HepG2 (cell line): Measurements from ENCODE around the gene PRR4. TPM values are rescaled to one million over a fixed set of nuclear protein-coding genes. Genes with fewer than 3 reads are reported as not detected.

Experiments used
- ASH2L ChIP-seq: fragments of 300-600, 200-600 bp; sonication (generic); IDR thresholded peaks from 2 replicates; pipeline ENCODE4 v1.7.0; 2017; ENCODE audit warnings: low read depth, mild to moderate bottlenecking, moderate library complexity, mixed read lengths, low read length; ENCODE audit not compliant: insufficient read length
- MTF1 ChIP-seq: sonication (generic); formaldehyde crosslinking; IDR thresholded peaks from 2 replicates; pipeline ENCODE4 v1.5.0; 2020; ENCODE audit warnings: missing genetic modification reagents
- PREB ChIP-seq: sonication (generic); formaldehyde crosslinking; IDR thresholded peaks from 2 replicates; pipeline ENCODE4 v1.4.0; 2020; ENCODE audit warnings: missing genetic modification reagents
- RORA ChIP-seq: sonication (generic); formaldehyde crosslinking; IDR thresholded peaks from 2 replicates; pipeline ENCODE4 v1.5.0; 2020; ENCODE audit warnings: mild to moderate bottlenecking, missing genetic modification reagents, moderate library complexity
- SMAD3 ChIP-seq: sonication (generic); formaldehyde crosslinking; IDR thresholded peaks from 2 replicates; pipeline ENCODE4 v1.4.0; 2020; ENCODE audit warnings: missing genetic modification reagents
- ZBTB40 ChIP-seq, 2 experiments: fragments of 450-650 bp in 1 of 2; sonication (generic) in 1 of 2; formaldehyde crosslinking in 1 of 2; IDR thresholded peaks; 2 replicates each; pipeline versions ENCODE4 v1.6.1 to v1.8.0; 2016 to 2022; ENCODE audit warnings: antibody characterized with exemption in 1 of 2, mild to moderate bottlenecking in 1 of 2, missing genetic modification reagents in 1 of 2
- ZFP82 ChIP-seq: sonication (generic); formaldehyde crosslinking; IDR thresholded peaks from 2 replicates; pipeline ENCODE4 v1.5.1; 2020; ENCODE audit warnings: mild to moderate bottlenecking, missing genetic modification reagents, borderline replicate concordance
- ZFX ChIP-seq: sonication (generic); formaldehyde crosslinking; IDR thresholded peaks from 2 replicates; pipeline ENCODE4 v1.4.0; 2020; ENCODE audit warnings: mild to moderate bottlenecking, low read depth, missing genetic modification reagents, moderate library complexity
- ZNF33A ChIP-seq: sonication (generic); formaldehyde crosslinking; IDR thresholded peaks from 2 replicates; pipeline ENCODE4 v1.5.1; 2020; ENCODE audit warnings: missing genetic modification reagents, mild to moderate bottlenecking, moderate library complexity, borderline replicate concordance
- ZNF543 ChIP-seq: sonication (generic); formaldehyde crosslinking; IDR thresholded peaks from 2 replicates; pipeline ENCODE4 v1.4.0; 2020; ENCODE audit warnings: mild to moderate bottlenecking, missing genetic modification reagents
- ZNF737 ChIP-seq: sonication (generic); formaldehyde crosslinking; IDR thresholded peaks from 2 replicates; pipeline ENCODE4 v1.5.0; 2020; ENCODE audit warnings: missing genetic modification reagents, mild to moderate bottlenecking, borderline replicate concordance
- polyA plus RNA-seq, 8 experiments: library from polyadenylated mRNA; depleted of rRNA in 3 of 8; stranded (reverse) in 7 of 8; unstranded in 1 of 8; fragments of >200 nt; fragmentation: Illumina TruSeq in 4 of 8; extraction: Trizol in 4 of 8; gene quantifications; 2 replicates each; pipeline versions ENCODE4 v1.2.1 to v1.2.3, GENCODE V29; 2011 to 2016; ENCODE audit warnings: low read depth in 4 of 8, missing spikeins in 1 of 8, mixed read lengths in 1 of 8; ENCODE audit not compliant: insufficient read depth in 1 of 8
- total RNA-seq, 5 experiments: library from RNA; depleted of rRNA; stranded (reverse); fragments of >200 nt; fragmentation: Illumina TruSeq; extraction: Trizol; gene quantifications; 2 replicates each; pipeline ENCODE4 v1.2.3, GENCODE V29; 2016; ENCODE audit warnings: low read depth in 1 of 5
- TF ChIP-seq, protein P1 (sequence below): sonication (generic); formaldehyde crosslinking; IDR thresholded peaks from 2 replicates; pipeline ENCODE4 v1.9.0; 2021; ENCODE audit warnings: mild to moderate bottlenecking, missing genetic modification reagents

PRR4 gene
- total and polyA plus RNA-seq, 2 of the 13 experiments (the other 11 are each of a cell fraction or from before 2014, with no cell fraction given), result 2.3 to 5.4 TPM

DNA sequence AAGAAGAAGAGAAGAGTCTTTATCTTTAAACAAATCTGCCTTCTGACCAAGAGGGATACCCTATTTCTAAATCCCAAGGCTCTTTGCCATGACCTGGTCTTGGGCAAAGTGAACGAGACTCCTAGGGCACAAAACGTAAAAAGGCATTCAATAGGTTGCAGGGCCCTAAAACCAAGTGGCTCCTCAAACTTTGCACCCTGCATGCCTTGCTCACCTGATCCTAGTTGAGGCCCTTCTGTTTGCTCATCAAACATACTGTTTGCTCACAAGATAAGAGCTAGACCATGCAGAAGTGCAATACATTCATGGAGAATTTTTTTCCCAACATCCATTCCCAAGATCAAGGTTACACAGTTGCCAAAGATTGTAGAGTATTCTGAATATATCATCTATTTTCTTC, 42.7 kb upstream of the PRR4 start (continued):
- TF ChIP-seq, protein P1, sequence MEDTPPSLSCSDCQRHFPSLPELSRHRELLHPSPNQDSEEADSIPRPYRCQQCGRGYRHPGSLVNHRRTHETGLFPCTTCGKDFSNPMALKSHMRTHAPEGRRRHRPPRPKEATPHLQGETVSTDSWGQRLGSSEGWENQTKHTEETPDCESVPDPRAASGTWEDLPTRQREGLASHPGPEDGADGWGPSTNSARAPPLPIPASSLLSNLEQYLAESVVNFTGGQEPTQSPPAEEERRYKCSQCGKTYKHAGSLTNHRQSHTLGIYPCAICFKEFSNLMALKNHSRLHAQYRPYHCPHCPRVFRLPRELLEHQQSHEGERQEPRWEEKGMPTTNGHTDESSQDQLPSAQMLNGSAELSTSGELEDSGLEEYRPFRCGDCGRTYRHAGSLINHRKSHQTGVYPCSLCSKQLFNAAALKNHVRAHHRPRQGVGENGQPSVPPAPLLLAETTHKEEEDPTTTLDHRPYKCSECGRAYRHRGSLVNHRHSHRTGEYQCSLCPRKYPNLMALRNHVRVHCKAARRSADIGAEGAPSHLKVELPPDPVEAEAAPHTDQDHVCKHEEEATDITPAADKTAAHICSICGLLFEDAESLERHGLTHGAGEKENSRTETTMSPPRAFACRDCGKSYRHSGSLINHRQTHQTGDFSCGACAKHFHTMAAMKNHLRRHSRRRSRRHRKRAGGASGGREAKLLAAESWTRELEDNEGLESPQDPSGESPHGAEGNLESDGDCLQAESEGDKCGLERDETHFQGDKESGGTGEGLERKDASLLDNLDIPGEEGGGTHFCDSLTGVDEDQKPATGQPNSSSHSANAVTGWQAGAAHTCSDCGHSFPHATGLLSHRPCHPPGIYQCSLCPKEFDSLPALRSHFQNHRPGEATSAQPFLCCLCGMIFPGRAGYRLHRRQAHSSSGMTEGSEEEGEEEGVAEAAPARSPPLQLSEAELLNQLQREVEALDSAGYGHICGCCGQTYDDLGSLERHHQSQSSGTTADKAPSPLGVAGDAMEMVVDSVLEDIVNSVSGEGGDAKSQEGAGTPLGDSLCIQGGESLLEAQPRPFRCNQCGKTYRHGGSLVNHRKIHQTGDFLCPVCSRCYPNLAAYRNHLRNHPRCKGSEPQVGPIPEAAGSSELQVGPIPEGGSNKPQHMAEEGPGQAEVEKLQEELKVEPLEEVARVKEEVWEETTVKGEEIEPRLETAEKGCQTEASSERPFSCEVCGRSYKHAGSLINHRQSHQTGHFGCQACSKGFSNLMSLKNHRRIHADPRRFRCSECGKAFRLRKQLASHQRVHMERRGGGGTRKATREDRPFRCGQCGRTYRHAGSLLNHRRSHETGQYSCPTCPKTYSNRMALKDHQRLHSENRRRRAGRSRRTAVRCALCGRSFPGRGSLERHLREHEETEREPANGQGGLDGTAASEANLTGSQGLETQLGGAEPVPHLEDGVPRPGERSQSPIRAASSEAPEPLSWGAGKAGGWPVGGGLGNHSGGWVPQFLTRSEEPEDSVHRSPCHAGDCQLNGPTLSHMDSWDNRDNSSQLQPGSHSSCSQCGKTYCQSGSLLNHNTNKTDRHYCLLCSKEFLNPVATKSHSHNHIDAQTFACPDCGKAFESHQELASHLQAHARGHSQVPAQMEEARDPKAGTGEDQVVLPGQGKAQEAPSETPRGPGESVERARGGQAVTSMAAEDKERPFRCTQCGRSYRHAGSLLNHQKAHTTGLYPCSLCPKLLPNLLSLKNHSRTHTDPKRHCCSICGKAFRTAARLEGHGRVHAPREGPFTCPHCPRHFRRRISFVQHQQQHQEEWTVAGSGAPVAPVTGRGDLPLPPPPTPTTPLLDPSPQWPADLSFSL, result peak; percentile 25; the same call in 1 of the 2 replicates
- TF ChIP-seq ZBTB40 (IDR thresholded peaks at IDR 0.05), result no peak
- no peak; the same call in 1 of the 2 replicates for TF ChIP-seq ZBTB40 (CRISPR knock-in tag; IDR thresholded peaks at IDR 0.05)
- TF ChIP-seq PREB, result no peak
- 0 out of 2 replicates have a peak, but pooled peaks have one; percentile 66 for TF ChIP-seq ZNF543
- no peak; the same call in 1 of the 2 replicates for TF ChIP-seq ZNF33A (CRISPR knock-in tag)
- TF ChIP-seq ZNF737, result no peak
- TF ChIP-seq SMAD3 (CRISPR knock-in tag), result peak; percentile 96
- TF ChIP-seq ASH2L, result peak; percentile 88
- no peak for TF ChIP-seq ZFP82 (CRISPR knock-in tag)
- TF ChIP-seq MTF1 (CRISPR knock-in tag), result no peak
- TF ChIP-seq ZFX (CRISPR knock-in tag), result peak; percentile 77
- no peak for TF ChIP-seq RORA
